HUES48 (cell line): ENCODE results near the gene PLCB1.

Source experiments
- H3K27ac ChIP-seq: one replicate; pipeline ENCODE4 v1.7.0; 2013; ENCODE audit warnings: low read depth, low read length, inconsistent platforms
- H3K27me3 ChIP-seq: 2 replicates; pipeline ENCODE4 v1.6.1; 2013; ENCODE audit warnings: mild to moderate bottlenecking, low read length; ENCODE audit not compliant: control insufficient read depth, insufficient read depth
- H3K36me3 ChIP-seq: 2 replicates; pipeline ENCODE4 v1.6.1; 2013; ENCODE audit warnings: low read length; ENCODE audit not compliant: control insufficient read depth, insufficient read depth
- H3K4me1 ChIP-seq: 2 replicates; pipeline ENCODE4 v1.6.1; 2013; ENCODE audit warnings: mild to moderate bottlenecking, low read length; ENCODE audit not compliant: control insufficient read depth, insufficient read depth
- H3K4me3 ChIP-seq: 2 replicates; pipeline ENCODE4 v1.5.1; 2013; ENCODE audit warnings: mild to moderate bottlenecking, low read depth, low read length
- H3K9ac ChIP-seq: 2 replicates; pipeline ENCODE4 v1.6.1; 2013; ENCODE audit warnings: mild to moderate bottlenecking, low read depth, low read length, moderate library complexity
- H3K9me3 ChIP-seq: 2 replicates; pipeline ENCODE4 v1.6.1; 2013; ENCODE audit warnings: low read length; ENCODE audit not compliant: control insufficient read depth, insufficient read depth

The PLCB1 gene

DNA sequence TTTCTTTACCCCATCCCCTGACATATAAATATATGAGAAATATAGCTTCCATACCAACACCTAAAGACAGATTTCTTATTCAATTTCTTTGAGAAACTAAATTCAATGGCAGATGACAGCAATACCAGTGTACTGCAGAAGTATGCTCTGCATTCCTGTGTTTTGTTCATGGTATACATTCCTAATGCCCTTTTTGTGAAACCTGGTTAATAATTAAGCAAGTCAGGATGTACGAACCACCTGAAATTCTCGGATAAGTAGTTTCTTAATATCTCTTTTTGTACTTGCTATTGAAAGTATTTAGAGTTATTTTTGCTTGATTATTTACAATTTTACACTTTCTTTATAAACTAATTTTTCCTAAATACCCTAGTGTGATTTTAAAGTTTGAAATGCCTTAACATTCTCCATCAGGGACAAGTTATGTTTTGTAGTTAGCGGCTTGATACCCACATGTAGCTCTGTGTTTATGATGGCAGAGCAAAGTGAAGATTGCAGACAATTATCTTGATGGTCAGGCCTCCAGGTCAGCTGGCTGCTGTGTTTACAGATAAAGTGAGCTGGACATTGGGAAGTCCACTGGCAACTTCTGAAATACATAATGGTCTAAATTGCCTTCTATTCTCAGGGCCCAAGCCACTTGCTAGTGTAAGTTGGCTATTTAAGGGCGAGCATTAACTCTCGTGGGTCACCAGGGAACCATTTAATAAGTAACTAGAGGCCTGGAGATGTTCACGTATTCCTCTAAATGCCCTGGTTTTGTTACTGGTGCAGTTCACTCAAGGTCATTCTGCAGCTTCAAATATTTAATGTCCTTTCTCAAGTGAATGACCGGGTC lies 58.2 kb downstream of the PLCB1 start:
- Histone ChIP-seq H3K4me1 (no peaks in the 10 kb centered on the region), H3K27me3 (no peaks in the 10 kb centered on the region), H3K36me3 (no peaks in the 10 kb centered on the region), H3K4me3 (no peak overlapping the region), H3K9me3 (peaks cover 3% of the 10 kb centered on the region; the same call in 1 of the 2 replicates), H3K9ac (no peak overlapping the region), H3K27ac (no peak overlapping the region)

- no peak overlapping the region for H3K9ac ChIP-seq
- no peaks in the 10 kb centered on the region for H3K36me3 ChIP-seq
- H3K27me3 ChIP-seq = no peaks in the 10 kb centered on the region
- H3K4me3 ChIP-seq = no peak overlapping the region
- no peaks in the 10 kb centered on the region for H3K4me1 ChIP-seq
- H3K27ac ChIP-seq = no peak overlapping the region
- peaks cover 3% of the 10 kb centered on the region; the same call in 1 of the 2 replicates for H3K9me3 ChIP-seq
These were observed 62.7 kb downstream of the PLCB1 start for GRCh38 chr20:8194721-8195120.

GRCh38 chr20:8196096-8196495 lies 64.0 kb downstream of the PLCB1 start:
- H3K36me3 ChIP-seq = no peaks in the 10 kb centered on the region

GRCh38 chr20:8200220-8200619 lies 68.2 kb downstream of the PLCB1 start:
- Histone ChIP-seq H3K4me1 (no peaks in the 10 kb centered on the region), H3K4me3 (no peak overlapping the region), H3K27me3 (no peaks in the 10 kb centered on the region), H3K27ac (no peak overlapping the region), H3K36me3 (no peaks in the 10 kb centered on the region), H3K9ac (no peak overlapping the region), H3K9me3 (no peaks in the 10 kb centered on the region)

More at GRCh38 chr20:8196096-8196495, 64.0 kb downstream of the PLCB1 start:
- Histone ChIP-seq H3K4me3 (no peak overlapping the region), H3K4me1 (no peaks in the 10 kb centered on the region), H3K27ac (no peak overlapping the region), H3K9ac (no peak overlapping the region), H3K9me3 (peaks cover 3% of the 10 kb centered on the region; the same call in 1 of the 2 replicates), H3K27me3 (no peaks in the 10 kb centered on the region)

- Histone ChIP-seq H3K4me1 (no peaks in the 10 kb centered on the region), H3K9me3 (no peaks in the 10 kb centered on the region), H3K9ac (no peak overlapping the region), H3K27ac (no peak overlapping the region), H3K4me3 (no peak overlapping the region), H3K36me3 (no peaks in the 10 kb centered on the region), H3K27me3 (no peaks in the 10 kb centered on the region)
These were observed 71.3 kb downstream of the PLCB1 start for GRCh38 chr20:8203366-8203765.

DNA sequence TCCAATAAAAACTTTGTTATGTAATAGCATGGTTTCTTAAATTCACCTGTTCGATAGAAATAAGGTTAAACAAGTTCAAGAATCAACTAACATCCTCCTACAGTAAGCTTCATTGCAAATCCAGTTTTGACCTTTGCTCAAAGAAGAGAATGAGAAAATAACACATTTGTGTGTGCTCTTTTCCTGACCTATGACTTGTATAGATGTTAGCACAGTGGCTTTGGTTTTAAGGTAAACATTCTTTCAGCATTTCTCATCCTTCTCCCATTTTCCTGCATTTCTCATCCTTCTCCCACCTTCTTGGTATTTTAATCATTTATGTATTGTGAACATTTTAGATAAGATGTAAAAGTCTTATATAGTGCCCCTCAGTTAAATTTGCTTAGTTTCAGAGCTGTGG lies 73.9 kb downstream of the PLCB1 start:
- H3K36me3 ChIP-seq = no peaks in the 10 kb centered on the region
- H3K27me3 ChIP-seq = no peaks in the 10 kb centered on the region
- no peaks in the 10 kb centered on the region for H3K9me3 ChIP-seq
- H3K27ac ChIP-seq = no peak overlapping the region
- H3K9ac ChIP-seq = no peak overlapping the region
- peaks cover 13% of the 10 kb centered on the region for H3K4me1 ChIP-seq
- H3K4me3 ChIP-seq = no peak overlapping the region

GRCh38 chr20:8208226-8208625 lies 76.2 kb downstream of the PLCB1 start:
- H3K9me3 ChIP-seq = no peaks in the 10 kb centered on the region

DNA sequence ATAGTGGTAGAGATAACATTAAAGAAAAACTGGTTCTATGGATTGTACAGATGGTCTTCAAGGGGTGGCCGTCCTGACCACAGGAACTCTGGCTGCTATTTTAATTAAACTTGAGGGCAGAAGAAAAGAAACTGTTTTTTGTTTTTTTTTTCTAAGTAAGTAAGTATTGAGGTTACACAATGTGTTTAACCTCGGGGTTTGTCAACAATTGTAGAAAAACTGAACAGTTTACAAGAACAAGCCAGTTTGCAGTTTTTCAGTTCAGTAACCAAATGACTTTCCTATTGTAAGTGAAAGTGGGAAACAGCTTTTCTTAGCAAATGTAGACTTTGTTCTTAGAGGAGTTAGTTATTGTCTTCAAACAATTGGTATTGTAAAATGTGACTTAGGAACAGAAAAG lies 77.0 kb downstream of the PLCB1 start:
- Histone ChIP-seq H3K4me1 (peaks cover 24% of the 10 kb centered on the region), H3K9me3 (no peaks in the 10 kb centered on the region), H3K27me3 (no peaks in the 10 kb centered on the region), H3K27ac (no peak overlapping the region), H3K4me3 (no peak overlapping the region), H3K36me3 (no peaks in the 10 kb centered on the region), H3K9ac (no peak overlapping the region)

More at GRCh38 chr20:8208226-8208625, 76.2 kb downstream of the PLCB1 start:
- H3K4me3 ChIP-seq = no peak overlapping the region
- peaks cover 18% of the 10 kb centered on the region for H3K4me1 ChIP-seq
- H3K36me3 ChIP-seq = no peaks in the 10 kb centered on the region
- no peaks in the 10 kb centered on the region for H3K27me3 ChIP-seq
- H3K9ac ChIP-seq = no peak overlapping the region
- H3K27ac ChIP-seq = no peak overlapping the region

GRCh38 chr20:8210749-8211148 lies 78.7 kb downstream of the PLCB1 start:
- Histone ChIP-seq H3K27ac (no peak overlapping the region), H3K36me3 (no peaks in the 10 kb centered on the region), H3K27me3 (no peaks in the 10 kb centered on the region), H3K9ac (no peak overlapping the region), H3K4me3 (no peak overlapping the region), H3K4me1 (peaks cover 36% of the 10 kb centered on the region), H3K9me3 (no peaks in the 10 kb centered on the region)

DNA sequence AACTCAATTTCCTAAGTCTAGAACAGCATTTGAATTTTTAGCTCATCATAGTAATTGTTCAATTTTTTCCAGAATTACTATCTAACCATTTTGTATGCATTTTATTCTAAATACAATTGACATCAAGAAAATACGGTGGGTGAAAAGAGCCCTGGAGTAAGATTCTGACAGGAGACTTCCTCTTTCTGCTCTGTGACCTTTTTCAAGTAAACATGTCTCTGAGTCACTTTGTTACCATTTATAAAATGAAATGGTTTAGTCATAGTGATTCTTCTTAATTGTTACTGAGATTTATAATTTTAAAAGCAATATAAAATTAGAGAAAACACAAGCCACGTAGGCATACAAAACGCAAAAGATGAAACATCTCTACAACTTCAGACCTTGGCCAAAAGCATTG lies 80.2 kb downstream of the PLCB1 start:
- Histone ChIP-seq H3K4me1 (peaks cover 36% of the 10 kb centered on the region), H3K9ac (no peak overlapping the region), H3K27me3 (no peaks in the 10 kb centered on the region), H3K36me3 (no peaks in the 10 kb centered on the region), H3K9me3 (no peaks in the 10 kb centered on the region), H3K27ac (no peak overlapping the region), H3K4me3 (no peak overlapping the region)

DNA sequence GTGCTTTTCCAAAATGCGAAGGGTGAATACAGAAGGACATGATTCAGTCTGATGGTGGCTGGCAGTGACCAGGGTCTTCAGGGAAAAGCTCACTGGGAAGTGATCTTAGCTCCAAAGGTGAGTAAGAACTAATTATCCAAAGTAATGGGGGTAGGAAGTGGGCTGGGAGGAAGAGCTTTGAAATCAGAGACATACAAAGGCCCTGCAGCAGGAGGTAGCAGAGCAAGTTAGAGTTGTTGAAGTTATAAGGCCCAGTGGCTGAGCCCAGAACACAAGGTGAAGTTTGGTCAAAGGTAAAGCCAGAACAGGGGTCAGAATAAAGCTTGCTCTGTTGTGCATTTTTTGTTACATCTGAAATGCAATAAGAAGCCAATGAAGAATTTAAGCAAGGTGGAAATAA lies 81.2 kb downstream of the PLCB1 start:
- no peak overlapping the region for H3K4me3 ChIP-seq
- H3K9ac ChIP-seq = no peak overlapping the region
- no peak overlapping the region for H3K27ac ChIP-seq
- H3K27me3 ChIP-seq = no peaks in the 10 kb centered on the region
- H3K9me3 ChIP-seq = no peaks in the 10 kb centered on the region
- H3K4me1 ChIP-seq = peaks cover 36% of the 10 kb centered on the region
- no peaks in the 10 kb centered on the region for H3K36me3 ChIP-seq
